DND-41 (cell line): ENCODE measurements around the gene SEMA5A.

ENCODE experiments used
- ATAC-seq: fragments of 200-7000 bp; cut with Tn5 transposase; 3 replicates; pipeline ENCODE4 v1.9.1; 2021; ENCODE audit warnings: low read depth; ENCODE audit not compliant: insufficient read depth
- DNase-seq: peaks from one replicate; pipeline ENCODE4 v3.0.0-alpha.2; 2020
- H2AFZ ChIP-seq: 2 replicates; pipeline ENCODE4 v1.6.0; 2012; ENCODE audit warnings: low read depth, low read length
- H3K27ac ChIP-seq: 2 replicates; pipeline ENCODE4 v1.5.1; 2012; ENCODE audit warnings: low read length, inconsistent platforms
- H3K27me3 ChIP-seq: fragments of 200-600 bp; sonication (generic); 2 replicates; pipeline ENCODE4 v1.6.0; 2012; ENCODE audit warnings: low read length, mild to moderate bottlenecking, inconsistent platforms; ENCODE audit not compliant: insufficient read depth, poor library complexity
- H3K36me3 ChIP-seq: 2 replicates; pipeline ENCODE4 v1.5.1; 2012; ENCODE audit warnings: low read length, inconsistent platforms; ENCODE audit not compliant: insufficient read depth
- H3K4me1 ChIP-seq: 2 replicates; pipeline ENCODE4 v1.5.1; 2012; ENCODE audit warnings: mild to moderate bottlenecking, low read length; ENCODE audit not compliant: insufficient read depth
- H3K4me2 ChIP-seq: 2 replicates; pipeline ENCODE4 v1.6.0; 2012; ENCODE audit warnings: mild to moderate bottlenecking, moderate library complexity, low read length, inconsistent platforms; ENCODE audit not compliant: insufficient read depth
- H3K4me3 ChIP-seq, 2 experiments: fragments of 200-600 bp in 1 of 2; shearing (Covaris generic) in 1 of 2; 2 replicates each; pipeline ENCODE4 v1.5.1; 2012 to 2016; ENCODE audit warnings: inconsistent platforms in 2 of 2, low read length in 2 of 2, mild to moderate bottlenecking in 2 of 2, low read depth in 1 of 2, moderate library complexity in 1 of 2
- H3K79me2 ChIP-seq: 2 replicates; pipeline ENCODE4 v1.6.0; 2012; ENCODE audit warnings: low read length, inconsistent platforms; ENCODE audit not compliant: insufficient read depth
- H3K9ac ChIP-seq: 2 replicates; pipeline ENCODE4 v1.6.0; 2012; ENCODE audit warnings: low read depth, mild to moderate bottlenecking, inconsistent platforms, low read length, moderate library complexity
- H3K9me3 ChIP-seq: 2 replicates; pipeline ENCODE4 v1.5.1; 2012; ENCODE audit warnings: low read length, moderate library complexity, mild to moderate bottlenecking, inconsistent platforms; ENCODE audit not compliant: insufficient read depth, severe bottlenecking
- H4K20me1 ChIP-seq: 2 replicates; pipeline ENCODE4 v1.6.0; 2012; ENCODE audit warnings: low read length; ENCODE audit not compliant: insufficient read depth
- EZH2 ChIP-seq: IDR thresholded peaks from 3 replicates; pipeline ENCODE4 v1.6.1; 2012; ENCODE audit warnings: borderline replicate concordance, low read depth, mild to moderate bottlenecking, moderate library complexity, low read length, inconsistent platforms; ENCODE audit not compliant: severe bottlenecking
- TF ChIP-seq, protein P1 (sequence below): IDR thresholded peaks from 2 replicates; pipeline ENCODE4 v1.5.1; 2012; ENCODE audit warnings: borderline replicate concordance, low read length, moderate library complexity, mild to moderate bottlenecking; ENCODE audit not compliant: poor library complexity, severe bottlenecking; ENCODE audit errors: extremely low read depth

SEMA5A gene

DNA sequence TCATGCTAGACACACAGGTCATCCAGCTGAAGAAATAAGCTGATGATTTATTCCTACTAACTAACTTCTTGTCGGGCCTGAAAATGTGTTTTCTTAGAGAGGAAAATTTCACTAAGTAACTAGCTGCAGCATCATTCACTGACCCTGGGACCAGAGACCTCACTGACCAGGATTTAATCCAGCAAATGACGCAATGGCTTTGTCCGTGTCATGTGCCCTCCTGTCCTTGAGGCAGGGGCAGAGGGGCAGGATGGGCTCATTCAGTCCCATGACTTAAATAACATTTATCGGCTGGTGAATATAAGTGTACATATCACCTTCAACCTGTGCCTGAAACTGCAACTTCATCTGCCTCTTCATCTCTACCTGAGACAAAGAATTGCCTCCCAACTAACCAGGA is 154.8 kb downstream of the SEMA5A start:
- Histone ChIP-seq H3K79me2 (no peaks in the 10 kb centered on the region), H3K4me1 (no peaks in the 10 kb centered on the region), H3K27ac (no peak overlapping the region), H3K9me3 (no peaks in the 10 kb centered on the region), H3K4me3 (no peak overlapping the region), H3K4me2 (no peak overlapping the region), H3K27me3 (no peaks in the 10 kb centered on the region), H4K20me1 (no peaks in the 10 kb centered on the region), H3K36me3 (no peaks in the 10 kb centered on the region), H3K9ac (no peak overlapping the region), H2AFZ (no peak overlapping the region)
- DNase-seq: no peak
- ATAC-seq: no peak
- TF ChIP-seq, protein P1, sequence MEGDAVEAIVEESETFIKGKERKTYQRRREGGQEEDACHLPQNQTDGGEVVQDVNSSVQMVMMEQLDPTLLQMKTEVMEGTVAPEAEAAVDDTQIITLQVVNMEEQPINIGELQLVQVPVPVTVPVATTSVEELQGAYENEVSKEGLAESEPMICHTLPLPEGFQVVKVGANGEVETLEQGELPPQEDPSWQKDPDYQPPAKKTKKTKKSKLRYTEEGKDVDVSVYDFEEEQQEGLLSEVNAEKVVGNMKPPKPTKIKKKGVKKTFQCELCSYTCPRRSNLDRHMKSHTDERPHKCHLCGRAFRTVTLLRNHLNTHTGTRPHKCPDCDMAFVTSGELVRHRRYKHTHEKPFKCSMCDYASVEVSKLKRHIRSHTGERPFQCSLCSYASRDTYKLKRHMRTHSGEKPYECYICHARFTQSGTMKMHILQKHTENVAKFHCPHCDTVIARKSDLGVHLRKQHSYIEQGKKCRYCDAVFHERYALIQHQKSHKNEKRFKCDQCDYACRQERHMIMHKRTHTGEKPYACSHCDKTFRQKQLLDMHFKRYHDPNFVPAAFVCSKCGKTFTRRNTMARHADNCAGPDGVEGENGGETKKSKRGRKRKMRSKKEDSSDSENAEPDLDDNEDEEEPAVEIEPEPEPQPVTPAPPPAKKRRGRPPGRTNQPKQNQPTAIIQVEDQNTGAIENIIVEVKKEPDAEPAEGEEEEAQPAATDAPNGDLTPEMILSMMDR: no peak
- TF ChIP-seq EZH2: no peak

- Histone ChIP-seq H2AFZ (no peak overlapping the region), H3K4me3 (no peak overlapping the region), H3K9ac (no peak overlapping the region), H3K4me2 (no peak overlapping the region), H3K36me3 (no peaks in the 10 kb centered on the region), H3K79me2 (no peaks in the 10 kb centered on the region), H3K27me3 (no peaks in the 10 kb centered on the region), H3K4me1 (no peaks in the 10 kb centered on the region), H3K27ac (no peak overlapping the region), H4K20me1 (no peaks in the 10 kb centered on the region), H3K9me3 (no peaks in the 10 kb centered on the region)
- DNase-seq (no peak), ATAC-seq (no peak)
- no peak for TF ChIP-seq EZH2
- TF ChIP-seq, protein P1: no peak
Measured at GRCh38 chr5:9390113-9390512, 155.8 kb downstream of the SEMA5A start.

DNA sequence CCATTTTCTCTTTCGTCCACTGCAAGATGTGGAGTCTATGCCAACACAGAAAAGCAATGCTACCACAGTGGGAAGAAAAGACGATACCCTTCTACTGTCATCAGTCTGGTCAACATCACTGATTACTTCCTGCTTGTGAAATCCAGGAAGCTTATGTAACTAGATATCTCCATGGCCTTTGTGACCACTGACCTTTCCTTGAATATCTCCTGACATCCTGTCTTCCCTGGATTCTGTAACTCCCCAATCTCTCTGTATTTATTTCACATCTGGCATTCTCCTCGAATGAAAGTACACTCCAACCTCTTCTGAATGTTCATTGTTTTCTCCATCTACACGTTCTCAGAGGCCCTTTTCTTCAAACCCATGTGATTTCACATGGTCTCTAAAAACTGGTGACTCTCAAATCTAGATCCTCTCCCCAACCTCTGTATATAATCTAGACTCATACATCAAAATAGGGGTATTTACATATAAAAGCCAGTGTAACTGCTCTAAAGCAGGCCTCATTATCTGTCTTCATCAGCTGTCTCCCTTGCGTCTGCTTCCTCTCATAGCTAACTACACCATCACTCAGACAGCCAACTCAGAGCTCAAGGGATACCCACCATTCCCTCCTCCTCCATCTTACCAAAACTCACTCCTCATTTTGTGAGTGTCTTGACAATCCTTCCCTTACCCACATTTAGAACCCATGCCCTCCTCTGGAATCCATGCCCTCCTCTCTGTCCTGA is 156.8 kb downstream of the SEMA5A start:
- Histone ChIP-seq H4K20me1 (no peaks in the 10 kb centered on the region), H3K36me3 (no peaks in the 10 kb centered on the region), H3K27ac (no peak overlapping the region), H2AFZ (no peak overlapping the region), H3K9ac (no peak overlapping the region), H3K4me1 (no peaks in the 10 kb centered on the region), H3K9me3 (no peaks in the 10 kb centered on the region), H3K79me2 (no peaks in the 10 kb centered on the region), H3K4me2 (no peak overlapping the region), H3K27me3 (no peaks in the 10 kb centered on the region), H3K4me3 (no peak overlapping the region)
- TF ChIP-seq, protein P1: no peak
- no peak for TF ChIP-seq EZH2
- ATAC-seq (no peak), DNase-seq (no peak)
